ENCODE measurements around the gene CSMD2.

DNA sequence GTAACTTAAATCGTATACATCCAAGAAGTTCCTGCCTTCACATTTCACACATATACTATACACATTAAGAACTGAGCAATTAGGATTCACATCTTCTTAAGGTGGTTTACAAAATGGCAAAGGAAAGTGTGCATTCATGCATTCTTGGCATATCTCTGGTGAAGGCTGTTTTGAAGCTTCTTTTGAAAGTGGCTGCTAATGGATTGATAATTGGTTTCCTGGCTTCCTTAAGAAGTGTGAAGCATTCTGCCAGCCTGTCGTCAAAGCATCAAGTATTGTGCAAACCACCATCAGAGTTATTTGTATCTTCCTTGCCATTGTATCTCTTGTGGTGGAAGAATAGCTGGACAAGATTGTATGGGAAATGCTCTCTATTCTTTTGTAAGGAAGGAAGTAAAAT is 396.2 kb downstream of the CSMD2 start:
- TF ChIP-seq, protein P1, sequence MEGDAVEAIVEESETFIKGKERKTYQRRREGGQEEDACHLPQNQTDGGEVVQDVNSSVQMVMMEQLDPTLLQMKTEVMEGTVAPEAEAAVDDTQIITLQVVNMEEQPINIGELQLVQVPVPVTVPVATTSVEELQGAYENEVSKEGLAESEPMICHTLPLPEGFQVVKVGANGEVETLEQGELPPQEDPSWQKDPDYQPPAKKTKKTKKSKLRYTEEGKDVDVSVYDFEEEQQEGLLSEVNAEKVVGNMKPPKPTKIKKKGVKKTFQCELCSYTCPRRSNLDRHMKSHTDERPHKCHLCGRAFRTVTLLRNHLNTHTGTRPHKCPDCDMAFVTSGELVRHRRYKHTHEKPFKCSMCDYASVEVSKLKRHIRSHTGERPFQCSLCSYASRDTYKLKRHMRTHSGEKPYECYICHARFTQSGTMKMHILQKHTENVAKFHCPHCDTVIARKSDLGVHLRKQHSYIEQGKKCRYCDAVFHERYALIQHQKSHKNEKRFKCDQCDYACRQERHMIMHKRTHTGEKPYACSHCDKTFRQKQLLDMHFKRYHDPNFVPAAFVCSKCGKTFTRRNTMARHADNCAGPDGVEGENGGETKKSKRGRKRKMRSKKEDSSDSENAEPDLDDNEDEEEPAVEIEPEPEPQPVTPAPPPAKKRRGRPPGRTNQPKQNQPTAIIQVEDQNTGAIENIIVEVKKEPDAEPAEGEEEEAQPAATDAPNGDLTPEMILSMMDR (IDR thresholded peaks at IDR 0.05; ENCODE audit: borderline replicate concordance, extremely low read depth, low read length, poor library complexity, severe bottlenecking): no peak
- TF ChIP-seq EZH2 (IDR thresholded peaks at IDR 0.05; ENCODE audit: borderline replicate concordance, low read depth, low read length, severe bottlenecking): no peak
